ENCODE measurements around the gene TMEM191C. TPM values are rescaled to one million over a fixed set of nuclear protein-coding genes. Genes with fewer than 3 reads are reported as not detected.
"Not testable (repeated sequence)": the region's sequence is repeated elsewhere in the genome, so short reads cannot be mapped to it uniquely, and the experiment has no call there.

Gene TMEM191C
- total and polyA plus RNA-seq, 2 of the 4 experiments (the other 2 are of a cell fraction) = 0.36 to 0.75 TPM

- H2BK5ac ChIP-seq (ENCODE audit: low read depth, low read length, poor library complexity, severe bottlenecking); ATAC-seq (ENCODE audit: low read depth); H3K4ac ChIP-seq (ENCODE audit: low read depth, low read length); H4K8ac ChIP-seq (ENCODE audit: low read depth in 2 of 2, low read length in 2 of 2); H4K20me1 ChIP-seq (ENCODE audit: insufficient read depth, low read length); H3K27me3 ChIP-seq (ENCODE audit: control insufficient read depth, insufficient read depth, low read length); dilution Hi-C loops (cut with HindIII; ENCODE audit: low sequenced_read_pairs, unreplicated experiment); H4K5ac ChIP-seq (ENCODE audit: low read depth, low read length); H3K9ac ChIP-seq (ENCODE audit: low read depth, low read length); H3K79me1 ChIP-seq (ENCODE audit: low read depth in 1 of 2, low read length in 2 of 2); H2AK9ac ChIP-seq (replicated peaks; ENCODE audit: low read depth, low read length, poor library complexity); H3K4me3 ChIP-seq (ENCODE audit: insufficient read depth, low read depth, low read length); H2BK15ac ChIP-seq (ENCODE audit: low read depth, low read length); H3K4me1 ChIP-seq (ENCODE audit: control insufficient read depth, insufficient read depth, low read length); H3K9me3 ChIP-seq (ENCODE audit: control insufficient read depth, insufficient read depth, low read length); H2BK20ac ChIP-seq (ENCODE audit: low read depth, low read length); H2AK5ac ChIP-seq (ENCODE audit: low read depth, low read length); H2AFZ ChIP-seq (replicated peaks; ENCODE audit: low read length, poor library complexity); H3K18ac ChIP-seq (ENCODE audit: low read depth, low read length); in situ Hi-C loops (cut with MboI; ENCODE audit: low sequenced_read_pairs); H3K27ac ChIP-seq (ENCODE audit: insufficient read depth, low read length); H3K56ac ChIP-seq (ENCODE audit: extremely low read depth, insufficient read depth, low read length); H2BK120ac ChIP-seq (ENCODE audit: low read depth, low read length); intact Hi-C loops (cut with micrococcal nuclease); H3K23ac ChIP-seq (ENCODE audit: low read depth, low read length); H3K9me1 ChIP-seq (ENCODE audit: insufficient read depth, low read length); CTCF ChIA-PET; H3K36me3 ChIP-seq (ENCODE audit: control insufficient read depth, insufficient read depth, low read length); DNase-seq; POLR2A ChIA-PET (ENCODE audit: unreplicated experiment); H4K91ac ChIP-seq (ENCODE audit: insufficient read depth, low read depth, low read length); H3K14ac ChIP-seq (replicated peaks; ENCODE audit: low read depth, low read length): not testable (repeated sequence)
- H3K4me2 ChIP-seq (ENCODE audit: low read depth, low read length) = peak overlapping the region; percentile 17; the same call in 1 of the 2 replicates
- TSS peak; percentile 78 for BruUV-seq (replicated peaks)
- no CpG with 5 or more reads among the region's 15 CpGs for WGBS, 2 experiments (ENCODE audit: extremely low coverage in 2 of 2, insufficient read length in 1 of 2)
Measured at GRCh38 chr22:21418974-21419638, 48.1 kb upstream of the TMEM191C start.

- peak overlapping the region; percentile 4; the same call in 1 of the 2 replicates for H3K4me2 ChIP-seq (ENCODE audit: low read depth, low read length)
- H3K36me3 ChIP-seq (ENCODE audit: control insufficient read depth, insufficient read depth, low read length); DNase-seq; H2AK5ac ChIP-seq (ENCODE audit: low read depth, low read length); H3K9me1 ChIP-seq (ENCODE audit: insufficient read depth, low read length); H3K9me3 ChIP-seq (ENCODE audit: control insufficient read depth, insufficient read depth, low read length); H4K91ac ChIP-seq (ENCODE audit: insufficient read depth, low read depth, low read length); H4K8ac ChIP-seq (ENCODE audit: low read depth in 2 of 2, low read length in 2 of 2); H3K27me3 ChIP-seq (ENCODE audit: control insufficient read depth, insufficient read depth, low read length); POLR2A ChIA-PET (ENCODE audit: unreplicated experiment); intact Hi-C loops (cut with micrococcal nuclease); H3K79me1 ChIP-seq (ENCODE audit: low read depth in 1 of 2, low read length in 2 of 2); H4K20me1 ChIP-seq (ENCODE audit: insufficient read depth, low read length); CTCF ChIA-PET; H3K4ac ChIP-seq (ENCODE audit: low read depth, low read length); H2BK5ac ChIP-seq (ENCODE audit: low read depth, low read length, poor library complexity, severe bottlenecking); H2AFZ ChIP-seq (replicated peaks; ENCODE audit: low read length, poor library complexity); H3K4me1 ChIP-seq (ENCODE audit: control insufficient read depth, insufficient read depth, low read length); ATAC-seq (ENCODE audit: low read depth); H3K18ac ChIP-seq (ENCODE audit: low read depth, low read length); H4K5ac ChIP-seq (ENCODE audit: low read depth, low read length); H3K14ac ChIP-seq (replicated peaks; ENCODE audit: low read depth, low read length); in situ Hi-C loops (cut with MboI; ENCODE audit: low sequenced_read_pairs); dilution Hi-C loops (cut with HindIII; ENCODE audit: low sequenced_read_pairs, unreplicated experiment); BruUV-seq (replicated peaks); H3K27ac ChIP-seq (ENCODE audit: insufficient read depth, low read length); H2BK15ac ChIP-seq (ENCODE audit: low read depth, low read length); H3K23ac ChIP-seq (ENCODE audit: low read depth, low read length); H2BK20ac ChIP-seq (ENCODE audit: low read depth, low read length); H2BK120ac ChIP-seq (ENCODE audit: low read depth, low read length); H3K56ac ChIP-seq (ENCODE audit: extremely low read depth, insufficient read depth, low read length); H3K4me3 ChIP-seq (ENCODE audit: insufficient read depth, low read depth, low read length); H2AK9ac ChIP-seq (replicated peaks; ENCODE audit: low read depth, low read length, poor library complexity); H3K9ac ChIP-seq (ENCODE audit: low read depth, low read length): not testable (repeated sequence)
- no CpG with 5 or more reads among the region's 19 CpGs for WGBS, 2 experiments (ENCODE audit: extremely low coverage in 2 of 2, insufficient read length in 1 of 2)
Measured at GRCh38 chr22:21420180-21420763, 46.9 kb upstream of the TMEM191C start.
